K562 (cell line): ENCODE data around the gene SRSF9. TPM values are rescaled to one million over a fixed set of nuclear protein-coding genes. Genes with fewer than 3 reads are reported as not detected.
A peak's percentile ranks its signal among the peaks of the same experiment; 100 is the strongest.

ENCODE experiments used
- ADNP ChIP-seq: fragments of 200-800 bp; sonication (Bioruptor generic); IDR thresholded peaks from 2 replicates; pipeline ENCODE4 v1.6.1; 2016; ENCODE audit warnings: missing genetic modification characterization, missing compliant biosample characterization
- BHLHE40 ChIP-seq: IDR thresholded peaks from 2 replicates; pipeline ENCODE4 v1.6.1; 2011; ENCODE audit warnings: low read length, improper control_type of control experiment
- HDAC2 ChIP-seq: fragments of 450-650 bp; IDR thresholded peaks from 2 replicates; pipeline ENCODE4 v1.6.1; 2016; ENCODE audit warnings: mild to moderate bottlenecking
- HDAC6 ChIP-seq: IDR thresholded peaks from 2 replicates; pipeline ENCODE4 v1.6.1; 2012; ENCODE audit warnings: low read depth, mild to moderate bottlenecking, control low read depth, inconsistent platforms, low read length, moderate library complexity
- HNRNPUL1 ChIP-seq: fragments of 200-400 bp; formaldehyde crosslinking; IDR thresholded peaks from 2 replicates; pipeline ENCODE4 v1.6.1; 2017; ENCODE audit warnings: low read length
- ILK ChIP-seq: fragments of 450-650 bp; IDR thresholded peaks from 2 replicates; pipeline ENCODE4 v1.6.1; 2016; ENCODE audit warnings: missing genetic modification characterization, low read depth, mild to moderate bottlenecking, missing compliant biosample characterization, moderate library complexity, borderline replicate concordance
- MAFF ChIP-seq: IDR thresholded peaks from 2 replicates; pipeline ENCODE4 v1.6.1; 2012; ENCODE audit warnings: low read length, improper control_type of control experiment
- MEIS2 ChIP-seq: fragments of 450-650 bp; IDR thresholded peaks from 2 replicates; pipeline ENCODE4 v1.6.1; 2014; ENCODE audit warnings: mild to moderate bottlenecking; ENCODE audit not compliant: partially characterized antibody
- MNT ChIP-seq, 2 experiments: fragments of 450-650 bp; conservative IDR thresholded peaks; 2 replicates each; pipeline ENCODE4 v1.6.1; 2017; ENCODE audit warnings: mild to moderate bottlenecking in 2 of 2, moderate library complexity in 2 of 2
- NFE2L1 ChIP-seq: fragments of 450-650 bp; IDR thresholded peaks from 2 replicates; pipeline ENCODE4 v1.6.1; 2016; ENCODE audit warnings: missing genetic modification characterization, low read depth, mild to moderate bottlenecking, missing compliant biosample characterization, moderate library complexity, borderline replicate concordance
- PKNOX1 ChIP-seq: fragments of 450-650 bp; IDR thresholded peaks from 2 replicates; pipeline ENCODE4 v1.6.1; 2016
- POLR2AphosphoS5 ChIP-seq: IDR thresholded peaks from 2 replicates; pipeline ENCODE4 v1.6.1; 2011; ENCODE audit warnings: mild to moderate bottlenecking, low read depth, low read length, moderate library complexity; ENCODE audit not compliant: control insufficient read depth, insufficient read depth
- POU5F1 ChIP-seq: fragments of 150-350 bp; IDR thresholded peaks from 2 replicates; pipeline ENCODE4 v1.6.1; 2014; ENCODE audit warnings: borderline replicate concordance, low read length, low read depth, mild to moderate bottlenecking; ENCODE audit not compliant: partially characterized antibody
- STAT5B ChIP-seq: fragments of 250-450 bp; sonication (Bioruptor Pico); IDR thresholded peaks from 2 replicates; pipeline ENCODE4 v1.8.0; 2021; ENCODE audit warnings: mild to moderate bottlenecking, inconsistent platforms
- TAL1 ChIP-seq: fragments of 450-650 bp; IDR thresholded peaks from 2 replicates; pipeline ENCODE4 v1.6.1; 2016; ENCODE audit warnings: mild to moderate bottlenecking
- TCF3 ChIP-seq: sonication (generic); formaldehyde crosslinking; IDR thresholded peaks from 2 replicates; pipeline ENCODE4 v1.4.0; 2020; ENCODE audit warnings: mild to moderate bottlenecking, missing genetic modification reagents
- WHSC1 ChIP-seq: IDR thresholded peaks from one replicate; pipeline ENCODE4 v1.6.1; 2012; ENCODE audit warnings: low read length, control low read depth, inconsistent platforms
- ZC3H8 ChIP-seq: fragments of 450-650 bp; IDR thresholded peaks from 2 replicates; pipeline ENCODE4 v1.6.1; 2017
- ZNF311 ChIP-seq: fragments of 250-450 bp; sonication (Bioruptor Pico); IDR thresholded peaks from 2 replicates; pipeline ENCODE4 v1.4.0; 2020; ENCODE audit warnings: mild to moderate bottlenecking, moderate library complexity
- ZNF668 ChIP-seq: fragments of 250-450 bp; sonication (Bioruptor Pico); IDR thresholded peaks from 2 replicates; pipeline ENCODE4 v1.8.0; 2022; ENCODE audit warnings: mild to moderate bottlenecking, inconsistent platforms
- ZNF695 ChIP-seq: fragments of 450-650 bp; formaldehyde crosslinking; IDR thresholded peaks from 2 replicates; pipeline ENCODE4 v1.4.0; 2020; ENCODE audit warnings: mild to moderate bottlenecking, moderate library complexity
- polyA plus RNA-seq, 8 experiments: library from polyadenylated mRNA; depleted of rRNA in 4 of 8; stranded (reverse) in 5 of 8; unstranded in 3 of 8; fragments of >200 nt; fragmentation: Nextera tagmentation in 2 of 8; fragmentation: Illumina TruSeq in 1 of 8; extraction: Ambion mirVana in 2 of 8; extraction: Trizol in 1 of 8; gene quantifications; 2 replicates each; pipeline versions ENCODE4 v1.2.1 to v1.2.3, GENCODE V29; 2011 to 2014; ENCODE audit warnings: inconsistent platforms in 1 of 8, missing spikeins in 1 of 8
- total RNA-seq, 7 experiments: library from RNA; depleted of rRNA in 6 of 7; stranded (reverse); fragments of >200 nt in 6 of 7; fragmentation: Illumina TruSeq in 2 of 7; extraction: Trizol in 2 of 7; gene quantifications; 2 replicates each; pipeline versions ENCODE4 v1.2.1 to v1.2.3, GENCODE V29; 2011 to 2021; ENCODE audit warnings: low replicate concordance in 1 of 7
- TF ChIP-seq, protein P1 (sequence below): fragments of 250-450 bp; sonication (Bioruptor Pico); IDR thresholded peaks from 2 replicates; pipeline ENCODE4 v1.9.0; 2021; ENCODE audit warnings: mild to moderate bottlenecking, inconsistent platforms

Gene SRSF9
- total and polyA plus RNA-seq, 9 of the 15 experiments (the other 6 are each of a cell fraction or from before 2014, with no cell fraction given), result 40.3 to 291 (median 230) TPM

GRCh38 chr12:120469450-120470149 lies at the start of gene SRSF9 (continued):
- TF ChIP-seq, protein P1, sequence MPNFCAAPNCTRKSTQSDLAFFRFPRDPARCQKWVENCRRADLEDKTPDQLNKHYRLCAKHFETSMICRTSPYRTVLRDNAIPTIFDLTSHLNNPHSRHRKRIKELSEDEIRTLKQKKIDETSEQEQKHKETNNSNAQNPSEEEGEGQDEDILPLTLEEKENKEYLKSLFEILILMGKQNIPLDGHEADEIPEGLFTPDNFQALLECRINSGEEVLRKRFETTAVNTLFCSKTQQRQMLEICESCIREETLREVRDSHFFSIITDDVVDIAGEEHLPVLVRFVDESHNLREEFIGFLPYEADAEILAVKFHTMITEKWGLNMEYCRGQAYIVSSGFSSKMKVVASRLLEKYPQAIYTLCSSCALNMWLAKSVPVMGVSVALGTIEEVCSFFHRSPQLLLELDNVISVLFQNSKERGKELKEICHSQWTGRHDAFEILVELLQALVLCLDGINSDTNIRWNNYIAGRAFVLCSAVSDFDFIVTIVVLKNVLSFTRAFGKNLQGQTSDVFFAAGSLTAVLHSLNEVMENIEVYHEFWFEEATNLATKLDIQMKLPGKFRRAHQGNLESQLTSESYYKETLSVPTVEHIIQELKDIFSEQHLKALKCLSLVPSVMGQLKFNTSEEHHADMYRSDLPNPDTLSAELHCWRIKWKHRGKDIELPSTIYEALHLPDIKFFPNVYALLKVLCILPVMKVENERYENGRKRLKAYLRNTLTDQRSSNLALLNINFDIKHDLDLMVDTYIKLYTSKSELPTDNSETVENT (CRISPR knock-in tag), result peak; percentile 82; the same call in 1 of the 2 replicates
- TF ChIP-seq PKNOX1 (no peak), WHSC1 (no peak), MNT (conservative IDR thresholded peaks at IDR 0.05) (peak; percentile 56 to 68; a peak in 3 of 4 replicates), HDAC6 (no peak), ILK (no peak), STAT5B (CRISPR knock-in tag) (no peak), ZC3H8 (no peak), ZNF695 (CRISPR knock-in tag) (no peak), POLR2AphosphoS5 (peak; percentile 80), MEIS2 (peak; percentile 84), ZNF311 (CRISPR knock-in tag) (peak; percentile 35; the same call in 1 of the 2 replicates), TAL1 (no peak), ADNP (tag) (no peak), TCF3 (CRISPR knock-in tag) (peak; percentile 23; the same call in 1 of the 2 replicates), ZNF668 (CRISPR knock-in tag) (no peak), BHLHE40 (peak; percentile 40; the same call in 1 of the 2 replicates), MAFF (no peak), POU5F1 (no peak), HDAC2 (peak; percentile 41; the same call in 1 of the 2 replicates), NFE2L1 (no peak), HNRNPUL1 (no peak)
